Stimulated activated CD4-positive, alpha-beta T cell treated with anti-CD3 and anti-CD28 coated beads, Interleukin-4, amount 100 ng/mL, for 24 hours (primary cell): ENCODE results near the gene SORCS2.

Experiments
- DNase-seq: peaks from one replicate; pipeline ENCODE4 v3.0.0-alpha.2; 2020

The SORCS2 gene

GRCh38 chr4:7498446-7499200 lies 306.3 kb downstream of the SORCS2 start:
- DNase-seq = no peak

DNA sequence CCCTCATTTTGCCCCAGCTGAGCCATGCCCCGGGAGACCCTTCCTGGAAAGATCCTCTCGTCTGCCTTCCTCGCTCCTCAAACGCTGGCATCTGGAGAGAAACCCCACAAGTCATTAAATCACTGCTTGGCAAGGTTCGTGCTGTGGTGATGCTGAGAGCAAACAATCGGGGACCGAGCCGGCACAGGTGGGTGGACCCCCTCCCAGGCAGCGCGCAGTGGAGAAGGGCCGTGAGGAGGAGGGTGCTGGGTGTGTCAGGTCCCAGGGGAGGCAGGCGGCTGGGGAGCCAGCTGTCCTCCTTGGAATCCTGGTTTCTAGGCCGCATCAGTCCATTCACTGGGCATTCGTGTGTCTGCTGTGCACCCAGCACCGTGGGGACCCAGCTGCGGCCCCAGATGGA lies 307.3 kb downstream of the SORCS2 start:
- DNase-seq = no peak

- DNase-seq = no peak
Measured at GRCh38 chr4:7500404-7500803, 308.1 kb downstream of the SORCS2 start.

- no peak for DNase-seq
Measured at GRCh38 chr4:7501314-7501713, 309.0 kb downstream of the SORCS2 start.

GRCh38 chr4:7501873-7502272 lies 309.5 kb downstream of the SORCS2 start:
- DNase-seq = no peak

DNA sequence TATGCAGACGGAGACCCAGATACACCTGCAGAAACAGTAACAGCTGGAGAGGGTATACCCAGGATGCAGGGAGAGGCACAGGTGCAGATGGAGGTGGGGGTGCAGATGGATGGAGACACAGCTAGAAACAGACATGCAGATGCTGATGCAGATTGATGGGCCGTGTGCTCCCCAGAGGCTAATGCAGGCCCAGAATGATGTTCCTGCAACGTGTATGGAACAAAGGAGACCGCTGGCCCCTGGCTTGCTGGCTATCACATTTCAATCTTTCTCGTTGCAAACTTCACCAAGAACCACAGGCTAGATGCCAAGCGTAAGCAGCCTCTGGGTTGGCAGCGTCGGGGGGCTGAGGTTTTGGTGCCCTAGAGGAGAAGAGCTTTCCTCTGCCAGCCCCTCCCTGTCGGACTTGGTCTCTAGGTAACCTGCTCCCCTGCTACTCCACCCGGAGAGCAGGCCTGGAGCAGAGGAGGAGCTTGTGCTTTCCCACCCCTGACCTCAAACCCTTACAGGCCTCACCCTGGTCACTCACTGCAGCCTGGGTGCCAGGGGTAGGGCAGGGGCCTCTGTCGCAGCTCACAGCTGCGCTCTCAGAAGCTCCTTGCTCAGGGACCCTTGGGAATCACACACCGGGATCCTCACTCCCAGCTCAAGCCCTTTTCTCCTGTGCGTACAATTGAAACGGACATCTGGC lies 311.4 kb downstream of the SORCS2 start:
- DNase-seq = no peak

DNA sequence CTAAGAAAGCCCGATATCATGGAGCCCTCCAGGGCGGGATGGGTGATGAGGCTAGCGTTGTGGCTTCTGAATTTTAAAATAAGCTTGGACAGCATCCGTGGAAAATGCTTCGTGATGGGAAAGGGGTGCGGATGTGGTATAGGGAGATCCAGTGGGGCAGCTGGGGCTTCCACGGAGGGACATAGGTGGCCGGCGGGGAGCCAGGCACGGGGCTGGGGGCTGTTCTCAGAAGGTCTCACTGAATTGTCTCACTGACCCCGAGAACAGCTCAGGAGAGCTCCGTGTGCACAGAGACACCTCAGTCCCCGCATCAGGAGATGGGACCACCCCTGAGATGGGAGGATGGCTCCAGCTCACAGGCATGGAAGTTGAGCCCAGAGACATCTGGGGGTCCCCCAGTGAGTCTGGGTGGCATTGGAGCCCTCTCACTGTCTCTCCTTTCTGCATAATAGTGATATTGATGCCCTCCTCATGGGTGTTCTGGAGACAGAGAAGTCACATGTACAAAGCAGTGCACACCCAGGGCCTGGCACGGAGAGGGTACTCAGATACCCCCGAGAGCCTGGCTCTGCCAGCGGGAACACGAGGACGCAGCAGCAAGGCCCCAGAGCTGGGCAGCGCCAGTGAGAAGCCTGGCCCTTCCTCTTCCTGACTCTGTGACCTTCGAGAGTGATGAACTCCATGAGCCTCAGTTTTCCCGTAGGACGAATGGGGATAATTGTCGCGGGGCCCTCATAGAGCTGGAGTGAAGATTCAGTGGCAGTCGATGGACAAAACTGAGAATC lies 313.0 kb downstream of the SORCS2 start:
- DNase-seq = no peak

DNA sequence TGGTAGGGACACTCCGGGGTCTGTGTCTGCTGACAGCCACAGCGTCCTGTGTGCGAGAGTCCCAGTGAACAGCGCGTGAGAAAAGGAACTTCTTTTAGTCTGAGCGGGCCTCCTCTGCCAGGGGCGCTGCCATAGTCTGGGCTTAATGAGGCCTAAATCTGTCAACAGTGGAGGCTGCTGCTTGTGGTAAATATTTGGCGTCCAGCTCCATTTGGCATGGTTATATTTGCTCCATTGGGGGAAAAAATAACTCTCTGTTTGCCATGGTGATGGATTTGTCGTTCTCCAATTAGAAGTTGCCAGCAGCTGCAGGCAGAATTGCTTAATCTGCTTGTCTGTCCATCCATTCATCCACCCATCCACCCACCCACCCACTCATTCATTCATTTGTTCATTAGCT lies 313.8 kb downstream of the SORCS2 start:
- no peak for DNase-seq

DNA sequence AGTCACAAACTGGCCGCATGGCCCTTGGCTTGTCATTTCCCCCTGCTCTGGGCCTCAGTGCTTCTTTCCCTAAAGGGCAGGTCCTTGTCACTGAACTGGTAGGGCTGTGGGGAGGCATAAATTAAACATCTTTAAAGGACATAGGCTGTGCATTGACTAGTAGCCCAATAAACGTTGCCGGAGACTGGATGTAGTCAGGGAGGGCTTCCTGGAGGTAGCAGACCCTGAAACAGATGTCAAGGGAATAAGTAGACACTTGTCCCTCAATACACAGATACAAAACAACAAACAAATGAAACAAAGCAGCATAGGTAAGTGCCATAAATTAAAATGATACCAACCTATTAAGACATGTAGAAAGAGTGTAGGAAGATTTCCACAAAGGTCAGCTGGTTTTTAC lies 314.2 kb downstream of the SORCS2 start:
- no peak for DNase-seq

DNA sequence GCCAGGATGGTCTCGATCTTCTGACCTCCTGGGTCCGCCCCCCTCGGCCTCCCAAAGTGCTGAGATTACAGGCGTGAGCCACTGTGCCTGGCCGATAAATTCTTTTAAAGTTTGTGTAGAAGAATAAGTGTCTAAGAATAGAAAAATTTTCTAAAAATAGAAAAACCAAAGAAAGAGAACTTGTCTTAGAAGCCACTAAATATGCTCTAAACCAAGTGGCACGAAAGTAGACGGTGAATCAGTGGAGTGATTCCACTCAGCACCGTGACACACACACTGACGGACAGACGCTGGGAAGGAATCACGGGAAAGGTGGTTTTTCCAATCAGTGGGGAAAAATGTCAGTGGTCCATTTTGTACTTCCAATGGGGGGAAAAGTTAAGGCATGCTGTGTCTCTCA lies 315.0 kb downstream of the SORCS2 start:
- no peak for DNase-seq

GRCh38 chr4:7510066-7510465 lies 317.7 kb downstream of the SORCS2 start:
- DNase-seq = no peak

DNA sequence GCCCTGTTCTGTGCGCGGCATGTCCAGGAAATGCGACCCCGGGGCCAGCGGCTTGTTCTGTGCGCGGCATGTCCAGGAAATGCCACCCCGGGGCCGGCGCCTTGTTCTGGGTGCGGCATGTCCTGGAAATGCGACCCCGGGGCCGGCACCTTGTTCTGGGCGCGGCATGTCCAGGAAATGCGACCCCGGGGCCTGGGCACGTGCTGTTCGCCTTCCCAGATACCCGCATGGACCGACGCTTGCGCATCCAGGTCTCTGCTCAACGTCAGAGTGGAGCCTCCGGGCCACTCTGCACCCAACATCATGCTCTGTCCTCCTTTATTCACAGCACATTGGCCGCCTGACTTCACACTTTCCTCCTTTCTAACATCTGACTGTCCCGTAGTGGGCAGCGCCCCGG lies 318.2 kb downstream of the SORCS2 start:
- DNase-seq = no peak

DNA sequence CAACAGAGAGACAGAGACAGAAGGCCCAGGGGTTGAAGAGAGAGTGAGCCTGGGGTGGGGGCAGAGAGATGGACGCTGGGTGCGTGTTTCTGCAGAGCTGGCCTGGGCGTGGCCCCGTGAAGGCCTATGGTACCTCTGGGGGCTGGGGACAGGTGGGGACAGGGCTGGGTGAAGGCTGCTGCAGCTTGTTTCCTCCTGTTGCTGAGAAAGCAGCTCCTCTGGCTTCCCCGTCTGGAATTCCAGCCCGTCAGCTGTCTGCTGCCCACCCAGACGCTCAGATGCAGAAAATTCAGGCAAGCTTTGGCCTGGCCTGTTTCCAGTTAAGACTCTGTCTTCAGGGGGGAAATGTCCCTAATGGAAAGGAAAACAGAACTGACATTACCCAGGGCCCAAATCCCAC lies 319.2 kb downstream of the SORCS2 start:
- no peak for DNase-seq

- DNase-seq = no peak
Measured at GRCh38 chr4:7512428-7512827, 320.1 kb downstream of the SORCS2 start.

DNA sequence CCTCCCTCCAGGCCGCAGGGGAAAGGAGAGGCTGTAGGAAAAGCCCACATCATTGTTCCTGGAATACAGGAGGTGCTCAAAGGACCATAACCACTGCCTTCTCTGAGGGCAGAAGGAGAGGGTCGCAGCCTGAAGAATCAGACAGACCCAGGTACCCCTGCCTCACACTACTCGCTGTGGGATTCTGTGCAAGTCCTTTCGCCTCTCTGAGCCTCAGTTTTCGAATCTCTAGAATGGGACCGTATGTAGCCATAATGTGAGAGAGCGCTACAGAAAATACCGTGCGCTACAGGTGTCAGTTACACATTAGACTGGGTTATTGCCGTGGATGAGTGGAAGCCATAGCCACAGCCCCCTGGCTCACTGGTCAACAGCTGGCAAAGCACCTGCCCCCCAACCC lies 320.6 kb downstream of the SORCS2 start:
- no peak for DNase-seq

- DNase-seq = no peak
Measured at GRCh38 chr4:7513671-7514070, 321.3 kb downstream of the SORCS2 start.

DNA sequence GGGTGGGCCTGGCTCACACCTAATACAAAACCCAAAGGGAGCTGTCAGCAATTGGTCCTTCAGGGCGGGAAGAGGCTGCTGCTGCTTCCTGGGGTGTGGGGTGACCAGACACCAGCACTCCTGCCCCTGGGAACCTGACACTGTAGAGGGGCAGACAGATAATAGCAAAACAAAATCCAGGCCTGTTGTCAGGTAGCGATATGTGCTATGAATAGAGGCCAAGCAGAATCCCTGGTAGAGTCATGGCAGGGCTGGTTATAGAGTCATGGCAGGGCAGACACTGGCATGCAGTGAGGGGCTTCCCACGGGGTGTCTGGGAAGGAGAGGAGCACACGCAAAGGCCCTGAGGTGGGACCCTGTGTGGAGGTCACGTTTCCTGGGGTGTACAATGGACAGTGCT lies 321.9 kb downstream of the SORCS2 start:
- DNase-seq = no peak

- no peak for DNase-seq
Measured at GRCh38 chr4:7514789-7515188, 322.5 kb downstream of the SORCS2 start.

DNA sequence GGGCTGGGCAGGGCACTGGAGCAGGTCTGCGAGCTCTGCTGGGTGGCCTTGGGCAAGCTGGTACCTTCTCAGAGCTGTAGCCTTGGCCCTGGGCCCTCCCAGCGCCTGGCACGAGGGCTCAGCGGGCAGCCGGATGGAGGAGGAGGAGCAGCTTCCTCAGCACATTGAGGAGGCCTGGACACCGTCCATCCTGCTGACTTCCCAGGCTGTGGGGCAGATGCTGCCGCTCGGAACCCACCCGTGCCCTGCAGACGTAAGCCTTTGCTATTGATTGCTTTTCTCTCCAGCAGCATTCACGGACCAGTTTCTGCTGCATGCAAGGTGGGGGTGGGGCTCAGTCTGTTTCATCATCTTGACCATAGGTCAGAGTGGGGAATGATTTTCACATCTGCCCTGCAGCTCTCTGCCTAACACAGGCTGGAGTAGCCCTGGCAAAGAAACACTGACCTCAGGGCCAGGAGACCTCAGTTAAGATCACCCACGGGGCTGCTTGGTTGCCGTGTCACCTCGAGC lies 323.1 kb downstream of the SORCS2 start:
- DNase-seq = no peak

GRCh38 chr4:7516096-7516772 lies 323.9 kb downstream of the SORCS2 start:
- DNase-seq = no peak

GRCh38 chr4:7516773-7517144 lies 324.4 kb downstream of the SORCS2 start:
- no peak for DNase-seq

DNA sequence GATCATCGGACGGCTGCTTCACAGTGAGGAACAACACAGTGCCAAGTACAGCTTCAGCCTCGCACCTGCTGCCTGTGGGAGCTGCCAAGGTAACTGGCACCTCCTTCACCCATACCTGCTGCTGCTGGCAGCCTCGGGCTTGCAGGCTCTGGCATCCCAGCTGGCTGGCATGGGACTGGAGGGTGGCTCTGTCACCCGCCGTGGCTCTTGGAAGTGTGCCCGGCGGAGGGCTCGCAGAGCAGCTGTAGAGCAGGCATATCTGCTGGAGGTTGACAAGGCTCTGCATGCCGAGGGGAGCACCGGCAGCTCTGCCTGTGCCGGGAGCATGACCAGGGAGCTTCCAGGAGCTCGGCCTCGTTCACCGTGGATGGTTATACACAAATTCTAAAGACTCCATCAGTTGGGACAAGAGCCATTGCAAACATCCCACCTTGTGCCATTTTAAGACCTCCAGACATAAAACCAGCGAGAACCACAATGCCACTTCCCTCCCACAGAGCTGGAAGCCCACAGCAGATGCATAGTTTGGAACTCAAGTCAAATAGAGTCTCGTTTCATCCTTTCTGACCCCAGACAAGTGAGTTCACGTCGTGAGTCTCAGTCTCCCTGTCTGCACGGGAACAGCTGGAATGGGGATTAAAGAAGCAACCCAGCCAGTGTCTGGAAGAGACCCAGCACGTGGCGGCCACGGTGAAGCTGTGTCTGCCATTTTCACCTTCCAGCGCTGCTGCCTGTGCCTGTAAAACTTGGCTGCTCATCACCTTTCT lies 326.7 kb downstream of the SORCS2 start:
- no peak for DNase-seq
